Mammary epithelial cell (primary cell): ENCODE measurements around the gene MAML3.

Experiments used
- CTCF ChIP-seq, 2 donors: IDR thresholded peaks in 1 of 2; conservative IDR thresholded peaks in 1 of 2; 2 replicates each; pipeline ENCODE4 v1.5.1; 2011 to 2012; ENCODE audit warnings: inconsistent platforms in 2 of 2, low read length in 2 of 2, mild to moderate bottlenecking in 2 of 2, control low read depth in 1 of 2, low read depth in 1 of 2; ENCODE audit not compliant: insufficient read depth in 1 of 2; ENCODE audit errors: extremely low read depth in 1 of 2
- EZH2 ChIP-seq: IDR thresholded peaks from 2 replicates; pipeline ENCODE4 v1.6.1; 2012; ENCODE audit warnings: low read length, inconsistent platforms, borderline replicate concordance

- TF ChIP-seq CTCF (conservative IDR thresholded peaks at IDR 0.05 in 1 of 2, IDR thresholded peaks at IDR 0.05 in 1 of 2; ENCODE audit: extremely low read depth in 1 of 2, insufficient read depth in 1 of 2, low read depth in 1 of 2, low read length in 2 of 2) = no peak
- TF ChIP-seq EZH2 = no peak
Measured at GRCh38 chr4:139690419-139690818, 463.6 kb downstream of the MAML3 start.
